Cardiac fibroblast (primary cell): ENCODE measurements around the gene KIAA1549.

ENCODE experiments used
- DNase-seq, 2 donors: peaks; one replicate each; pipeline versions ENCODE4 v3.0.0 to v3.0.0-alpha.2; 2010; ENCODE audit warnings: low read depth in 2 of 2
- H3K4me3 ChIP-seq, 2 donors: replicated peaks in 1 of 2; 1 replicate in 1 of 2; 2 replicates in 1 of 2; pipeline ENCODE4 v1.5.1; 2011; ENCODE audit warnings: low read depth in 2 of 2, low read length in 2 of 2, mild to moderate bottlenecking in 2 of 2, moderate library complexity in 1 of 2
- TF ChIP-seq, protein P1 (sequence below): IDR thresholded peaks from one replicate; pipeline ENCODE4 v1.5.1; 2011; ENCODE audit warnings: low read depth, mild to moderate bottlenecking, low read length, inconsistent platforms

KIAA1549 gene

GRCh38 chr7:138935465-138936011 lies 45.7 kb downstream of the KIAA1549 start:
- no peak overlapping the region for H3K4me3 ChIP-seq
- DNase-seq: peak; percentile 70 to 80

GRCh38 chr7:138934861-138935260 lies 46.3 kb downstream of the KIAA1549 start:
- peak; percentile 54 to 63 for DNase-seq
- TF ChIP-seq, protein P1, sequence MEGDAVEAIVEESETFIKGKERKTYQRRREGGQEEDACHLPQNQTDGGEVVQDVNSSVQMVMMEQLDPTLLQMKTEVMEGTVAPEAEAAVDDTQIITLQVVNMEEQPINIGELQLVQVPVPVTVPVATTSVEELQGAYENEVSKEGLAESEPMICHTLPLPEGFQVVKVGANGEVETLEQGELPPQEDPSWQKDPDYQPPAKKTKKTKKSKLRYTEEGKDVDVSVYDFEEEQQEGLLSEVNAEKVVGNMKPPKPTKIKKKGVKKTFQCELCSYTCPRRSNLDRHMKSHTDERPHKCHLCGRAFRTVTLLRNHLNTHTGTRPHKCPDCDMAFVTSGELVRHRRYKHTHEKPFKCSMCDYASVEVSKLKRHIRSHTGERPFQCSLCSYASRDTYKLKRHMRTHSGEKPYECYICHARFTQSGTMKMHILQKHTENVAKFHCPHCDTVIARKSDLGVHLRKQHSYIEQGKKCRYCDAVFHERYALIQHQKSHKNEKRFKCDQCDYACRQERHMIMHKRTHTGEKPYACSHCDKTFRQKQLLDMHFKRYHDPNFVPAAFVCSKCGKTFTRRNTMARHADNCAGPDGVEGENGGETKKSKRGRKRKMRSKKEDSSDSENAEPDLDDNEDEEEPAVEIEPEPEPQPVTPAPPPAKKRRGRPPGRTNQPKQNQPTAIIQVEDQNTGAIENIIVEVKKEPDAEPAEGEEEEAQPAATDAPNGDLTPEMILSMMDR: no peak
- H3K4me3 ChIP-seq: no peak overlapping the region

More at GRCh38 chr7:138935465-138936011, 45.7 kb downstream of the KIAA1549 start:
- TF ChIP-seq, protein P1: no peak

- no peak overlapping the region for H3K4me3 ChIP-seq
- TF ChIP-seq, protein P1: no peak
- DNase-seq: no peak
These were observed 46.8 kb downstream of the KIAA1549 start for GRCh38 chr7:138934367-138934766.

DNA sequence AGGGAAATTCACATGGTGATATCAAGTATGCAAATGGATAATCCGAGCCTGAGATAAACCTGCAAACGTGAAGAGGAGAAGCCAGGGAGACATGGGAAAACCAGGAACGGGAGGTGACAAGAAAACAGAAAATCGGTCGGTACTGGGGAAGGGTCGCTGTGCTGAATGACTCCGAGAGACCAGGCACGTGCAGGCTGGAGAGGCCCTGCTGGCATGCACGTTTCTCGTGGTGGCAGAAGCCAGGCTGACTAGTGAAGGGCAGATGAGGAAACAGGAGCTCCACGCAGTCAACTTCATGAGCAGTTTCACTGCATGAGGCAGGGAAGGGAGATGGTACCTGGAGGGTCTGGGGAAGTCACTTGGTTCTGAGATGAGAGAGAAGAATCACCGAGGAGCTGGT lies 48.3 kb downstream of the KIAA1549 start:
- DNase-seq: no peak
- no peak overlapping the region for H3K4me3 ChIP-seq
- TF ChIP-seq, protein P1: no peak

GRCh38 chr7:138932427-138932826 lies 48.8 kb downstream of the KIAA1549 start:
- TF ChIP-seq, protein P1: no peak
- H3K4me3 ChIP-seq: no peak overlapping the region
- DNase-seq: no peak

DNA sequence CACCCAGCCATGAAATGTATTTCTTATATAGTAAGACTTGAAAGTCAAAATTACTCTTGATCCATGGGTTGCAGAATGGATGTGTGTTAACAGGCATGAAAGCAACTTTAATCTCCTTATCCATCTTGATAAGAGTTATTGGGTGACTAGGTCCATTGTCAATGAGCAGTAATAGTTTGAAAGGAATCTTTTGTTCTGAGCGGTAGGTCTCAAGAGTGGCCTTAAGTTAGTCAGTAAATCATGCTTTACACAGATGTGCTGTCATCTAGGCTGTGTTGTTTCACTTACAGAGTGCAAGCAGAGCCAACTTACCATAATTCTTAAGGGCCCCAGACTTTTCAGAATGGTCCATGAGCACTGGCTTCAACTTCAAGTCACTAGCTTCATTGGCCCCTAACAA lies 51.2 kb downstream of the KIAA1549 start:
- DNase-seq: no peak

More for the DNA sequence above, 51.2 kb downstream of the KIAA1549 start:
- no peak overlapping the region for H3K4me3 ChIP-seq
- TF ChIP-seq, protein P1: no peak
